ENCODE measurements around the gene SCAF1. TPM values are rescaled to one million over a fixed set of nuclear protein-coding genes. Genes with fewer than 3 reads are reported as not detected.
"Not testable (repeated sequence)": the region's sequence is repeated elsewhere in the genome, so short reads cannot be mapped to it uniquely, and the experiment has no call there.

The SCAF1 gene
- total RNA-seq, 2 experiments from 2014 or later: 78.8 to 79.3 TPM

DNA sequence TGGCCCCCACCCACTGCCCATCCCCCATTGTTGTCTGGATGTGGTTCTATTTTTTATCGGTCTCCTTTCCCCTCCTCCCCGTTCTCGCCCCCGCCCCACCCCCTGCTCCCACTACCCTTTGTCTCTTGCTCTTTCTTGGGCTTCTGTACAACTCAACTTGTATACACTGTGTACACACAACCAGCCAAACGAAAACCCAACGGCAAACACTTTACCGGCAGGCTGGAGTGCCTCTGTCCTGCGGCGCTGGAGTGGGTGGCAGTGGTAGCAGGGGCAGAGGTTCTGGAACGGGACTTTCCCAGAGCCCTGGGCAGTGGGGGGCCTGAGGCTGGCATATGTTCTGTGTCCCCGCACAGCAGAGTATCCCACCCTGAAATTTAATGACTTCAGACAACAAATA lies 15.8 kb upstream of the SCAF1 start:
- H3K36me3 Mint-ChIP-seq: peaks cover 20% of the 10 kb centered on the region
- no peaks in the 10 kb centered on the region for H3K4me1 Mint-ChIP-seq
- no peak overlapping the region for H3K4me3 Mint-ChIP-seq
- DNase-seq (no peak), ATAC-seq (no peak)
- no peaks in the 10 kb centered on the region for H3K9me3 Mint-ChIP-seq (ENCODE audit: low read depth)
- CTCF ChIA-PET: no interaction called here
- H3K27ac Mint-ChIP-seq: no peak overlapping the region
- H3K27me3 Mint-ChIP-seq: no peaks in the 10 kb centered on the region

GRCh38 chr19:49629659-49630058 lies 12.3 kb upstream of the SCAF1 start:
- DNase-seq: no peak
- Mint-ChIP-seq H3K36me3 (peaks cover 10% of the 10 kb centered on the region), H3K27me3 (no peaks in the 10 kb centered on the region), H3K27ac (no peak overlapping the region), H3K4me3 (no peak overlapping the region), H3K9me3 (ENCODE audit: low read depth) (no peaks in the 10 kb centered on the region), H3K4me1 (no peaks in the 10 kb centered on the region)
- no peak for ATAC-seq
- CTCF ChIA-PET: no interaction called here

GRCh38 chr19:49631014-49631588 lies 10.9 kb upstream of the SCAF1 start:
- Mint-ChIP-seq H3K9me3 (ENCODE audit: low read depth) (no peaks in the 10 kb centered on the region), H3K4me3 (no peak overlapping the region), H3K4me1 (no peaks in the 10 kb centered on the region), H3K27me3 (no peaks in the 10 kb centered on the region), H3K27ac (no peak overlapping the region), H3K36me3 (peaks cover 10% of the 10 kb centered on the region)
- CTCF ChIA-PET: interaction anchor here (0.7 kb wide), 1 partner anchor 17 kb away, joined by 6 read pairs; no protein-coding TSS in a partner anchor
- DNase-seq (no peak), ATAC-seq (no peak)

GRCh38 chr19:49631610-49632192 lies 10.3 kb upstream of the SCAF1 start:
- no peak overlapping the region for H3K27ac Mint-ChIP-seq
- no peaks in the 10 kb centered on the region for H3K27me3 Mint-ChIP-seq
- peaks cover 10% of the 10 kb centered on the region for H3K36me3 Mint-ChIP-seq
- no peaks in the 10 kb centered on the region for H3K4me1 Mint-ChIP-seq
- no peak for DNase-seq
- CTCF ChIA-PET: interaction anchor here (0.7 kb wide), 1 partner anchor 16 kb away, joined by 6 read pairs; no protein-coding TSS in a partner anchor
- ATAC-seq: no peak
- H3K4me3 Mint-ChIP-seq: no peak overlapping the region
- H3K9me3 Mint-ChIP-seq (ENCODE audit: low read depth): no peaks in the 10 kb centered on the region

DNA sequence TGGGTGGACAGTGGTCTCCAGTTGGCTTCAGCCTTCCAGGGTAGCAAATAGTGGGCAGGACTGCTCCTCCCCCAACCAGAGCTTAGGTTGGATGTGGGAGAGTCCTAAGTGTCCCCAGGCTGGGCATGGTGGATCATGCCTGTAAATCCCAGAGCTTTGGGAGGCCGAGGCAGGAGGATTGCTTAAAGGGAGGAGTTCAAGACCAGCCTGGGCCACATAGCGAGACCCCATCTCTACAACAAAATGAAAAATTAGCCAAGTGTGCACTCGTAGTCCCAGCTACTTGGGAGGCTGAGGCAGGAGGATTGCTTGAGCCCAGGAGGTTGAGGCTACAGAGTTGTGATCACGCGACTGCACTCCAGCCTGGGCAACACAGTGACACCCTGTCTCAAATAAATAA lies 9.4 kb upstream of the SCAF1 start:
- ATAC-seq: no peak
- CTCF ChIA-PET: no interaction called here
- DNase-seq: no peak
- no peak overlapping the region for H3K27ac Mint-ChIP-seq
- H3K36me3 Mint-ChIP-seq: peaks cover 6% of the 10 kb centered on the region
- no peaks in the 10 kb centered on the region for H3K9me3 Mint-ChIP-seq (ENCODE audit: low read depth)
- no peaks in the 10 kb centered on the region for H3K4me1 Mint-ChIP-seq
- no peak overlapping the region for H3K4me3 Mint-ChIP-seq
- H3K27me3 Mint-ChIP-seq: no peaks in the 10 kb centered on the region

- not testable (repeated sequence) for ATAC-seq; H3K9me3 Mint-ChIP-seq (ENCODE audit: low read depth); DNase-seq
Measured at GRCh38 chr19:49633273-49633672, 8.7 kb upstream of the SCAF1 start.

GRCh38 chr19:49635530-49636232 lies 6.3 kb upstream of the SCAF1 start:
- H3K36me3 Mint-ChIP-seq: no peaks in the 10 kb centered on the region
- DNase-seq: no peak
- peaks cover 15% of the 10 kb centered on the region for H3K4me1 Mint-ChIP-seq
- CTCF ChIA-PET: interaction anchor here (3.5 kb wide), 1 partner anchor 37 kb away, joined by 11 read pairs; no protein-coding TSS in a partner anchor
- H3K4me3 Mint-ChIP-seq: no peak overlapping the region
- no peak overlapping the region for H3K27ac Mint-ChIP-seq
- ATAC-seq: no peak
- H3K9me3 Mint-ChIP-seq (ENCODE audit: low read depth): no peaks in the 10 kb centered on the region
- H3K27me3 Mint-ChIP-seq: peaks cover 6% of the 10 kb centered on the region

More at GRCh38 chr19:49633273-49633672, 8.7 kb upstream of the SCAF1 start:
- H3K4me1 Mint-ChIP-seq, H3K4me3 Mint-ChIP-seq, H3K27me3 Mint-ChIP-seq, CTCF ChIA-PET, H3K36me3 Mint-ChIP-seq, H3K27ac Mint-ChIP-seq: not testable (repeated sequence)

GRCh38 chr19:49636233-49636932 lies 5.6 kb upstream of the SCAF1 start:
- no peak overlapping the region for H3K4me3 Mint-ChIP-seq
- peaks cover 6% of the 10 kb centered on the region for H3K27me3 Mint-ChIP-seq
- CTCF ChIA-PET: interaction anchor here (3.5 kb wide), 1 partner anchor 36 kb away, joined by 11 read pairs; no protein-coding TSS in a partner anchor
- H3K4me1 Mint-ChIP-seq: peaks cover 19% of the 10 kb centered on the region
- ATAC-seq: no peak
- no peaks in the 10 kb centered on the region for H3K9me3 Mint-ChIP-seq (ENCODE audit: low read depth)
- DNase-seq: no peak
- no peaks in the 10 kb centered on the region for H3K36me3 Mint-ChIP-seq
- H3K27ac Mint-ChIP-seq: no peak overlapping the region

GRCh38 chr19:49637821-49638738 lies 3.9 kb upstream of the SCAF1 start:
- peaks cover 29% of the 10 kb centered on the region for H3K4me1 Mint-ChIP-seq
- H3K27ac Mint-ChIP-seq: no peak overlapping the region
- no peak for DNase-seq
- no peaks in the 10 kb centered on the region for H3K9me3 Mint-ChIP-seq (ENCODE audit: low read depth)
- H3K4me3 Mint-ChIP-seq: peak overlapping the region; percentile 28
- peaks cover 6% of the 10 kb centered on the region for H3K27me3 Mint-ChIP-seq
- CTCF ChIA-PET: interaction anchor here (0.6 to 3.5 kb wide), 2 partner anchors 19 to 35 kb away, joined by 3 to 11 read pairs; no protein-coding TSS in a partner anchor
- ATAC-seq: no peak
- H3K36me3 Mint-ChIP-seq: no peaks in the 10 kb centered on the region

- Mint-ChIP-seq H3K27ac (peak overlapping the region; percentile 41), H3K36me3 (peaks cover 4% of the 10 kb centered on the region), H3K4me1 (peaks cover 44% of the 10 kb centered on the region), H3K9me3 (ENCODE audit: low read depth) (no peaks in the 10 kb centered on the region), H3K4me3 (peak overlapping the region; percentile 93), H3K27me3 (peaks cover 6% of the 10 kb centered on the region)
- DNase-seq: no peak
- CTCF ChIA-PET: interaction anchor here (0.9 to 4.9 kb wide), 10 partner anchors 33 to 646 kb away, joined by 3 to 54 read pairs (median 5); partner anchors contain the start of genes GYS1, NOSIP, PRMT1 and PRR12
- ATAC-seq: no peak
Measured at GRCh38 chr19:49639401-49640112, 2.5 kb upstream of the SCAF1 start.

GRCh38 chr19:49640113-49640898 lies 1.7 kb upstream of the SCAF1 start, which contains the start of gene RRAS:
Gene RRAS, minus strand, starts transcription at chr19:49640143. Its CDS starts 45 bp downstream, at chr19:49640098.
- CTCF ChIA-PET: interaction anchor here (0.9 to 4.9 kb wide), 12 partner anchors 9 to 647 kb away, joined by 3 to 54 read pairs (median 4); partner anchors contain the start of genes GYS1, NOSIP, PRMT1 and PRR12
- peak within 1 kb of the TSS; percentile 93 for H3K4me3 Mint-ChIP-seq
- ATAC-seq (peak; percentile 75), DNase-seq (peak; percentile 100)
- H3K4me1 Mint-ChIP-seq: peaks cover 44% of the 10 kb centered on the region
- peaks cover 4% of the 10 kb centered on the region for H3K36me3 Mint-ChIP-seq
- peak within 1 kb of the TSS; percentile 99 for H3K27ac Mint-ChIP-seq
- peaks cover 6% of the 10 kb centered on the region for H3K27me3 Mint-ChIP-seq
- no peaks in the 10 kb centered on the region for H3K9me3 Mint-ChIP-seq (ENCODE audit: low read depth)

Data from activated CD8-positive, alpha-beta memory T cell treated with anti-CD3 and anti-CD28 coated beads, Interleukin-2, amount 10 ng/mL, durations not matched to agents 7 days and 5 days (primary cell).